Measurements from ENCODE around the gene ZNF44.

The ZNF44 gene

DNA sequence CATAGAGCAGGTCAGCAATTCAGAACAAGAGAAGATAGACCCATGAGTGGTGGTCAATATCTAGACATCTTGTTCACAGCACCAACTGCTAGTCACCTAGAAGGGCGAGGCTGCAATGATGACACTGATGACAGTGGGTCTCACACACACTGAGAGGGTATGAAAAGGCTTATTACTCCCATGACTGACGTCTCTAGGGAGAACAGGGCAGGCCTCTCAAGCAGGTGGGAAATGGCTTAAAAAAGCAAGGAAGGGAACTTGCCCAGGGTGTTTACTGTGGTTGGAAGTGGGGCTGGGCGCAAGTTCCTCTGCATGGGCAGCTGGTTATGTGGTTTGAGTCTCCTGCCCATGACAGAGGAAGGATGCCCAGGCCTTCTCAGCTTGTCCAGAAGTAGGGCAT, 33.8 kb downstream of the ZNF44 start:
- no peak for DNase-seq

DNA sequence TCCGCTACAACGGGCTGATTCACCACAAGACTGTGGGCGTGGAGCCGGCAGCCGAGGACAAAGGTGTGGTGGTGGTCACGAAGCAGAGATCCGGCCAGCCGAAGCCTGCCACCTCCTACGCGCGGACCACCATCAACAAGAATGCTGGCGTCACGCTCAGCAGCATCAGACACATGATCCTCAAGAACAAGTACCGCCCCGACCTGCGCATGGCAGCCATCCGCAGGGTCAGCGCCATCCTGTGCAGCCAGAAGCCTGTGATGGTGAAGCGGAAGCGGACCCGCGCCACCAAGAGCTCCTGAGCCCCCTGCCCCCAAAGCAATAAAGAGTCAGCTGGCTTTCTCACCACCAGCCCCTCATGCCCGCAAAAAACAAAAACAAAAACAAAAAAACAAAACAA, 34.4 kb downstream of the ZNF44 start:
- DNase-seq = no peak

DNA sequence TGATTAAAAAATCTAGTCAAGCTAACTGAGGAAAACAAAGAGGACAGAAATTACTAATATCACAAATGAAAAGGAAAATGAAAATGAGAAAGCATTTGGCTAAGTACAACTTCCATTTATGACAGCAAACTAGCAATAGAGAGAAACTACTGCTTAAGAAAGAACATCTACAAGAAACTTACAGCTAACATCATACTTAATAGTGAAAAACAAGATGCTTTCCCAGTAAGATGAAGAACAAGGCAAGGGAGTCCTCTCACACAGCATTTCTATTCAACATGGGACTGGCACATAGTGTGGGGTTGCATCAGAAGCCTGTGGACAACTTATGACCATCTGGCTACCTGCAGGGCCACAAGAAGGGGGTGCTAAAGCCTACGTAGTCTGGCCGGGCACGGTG, 39.3 kb downstream of the ZNF44 start:
- DNase-seq = no peak

DNA sequence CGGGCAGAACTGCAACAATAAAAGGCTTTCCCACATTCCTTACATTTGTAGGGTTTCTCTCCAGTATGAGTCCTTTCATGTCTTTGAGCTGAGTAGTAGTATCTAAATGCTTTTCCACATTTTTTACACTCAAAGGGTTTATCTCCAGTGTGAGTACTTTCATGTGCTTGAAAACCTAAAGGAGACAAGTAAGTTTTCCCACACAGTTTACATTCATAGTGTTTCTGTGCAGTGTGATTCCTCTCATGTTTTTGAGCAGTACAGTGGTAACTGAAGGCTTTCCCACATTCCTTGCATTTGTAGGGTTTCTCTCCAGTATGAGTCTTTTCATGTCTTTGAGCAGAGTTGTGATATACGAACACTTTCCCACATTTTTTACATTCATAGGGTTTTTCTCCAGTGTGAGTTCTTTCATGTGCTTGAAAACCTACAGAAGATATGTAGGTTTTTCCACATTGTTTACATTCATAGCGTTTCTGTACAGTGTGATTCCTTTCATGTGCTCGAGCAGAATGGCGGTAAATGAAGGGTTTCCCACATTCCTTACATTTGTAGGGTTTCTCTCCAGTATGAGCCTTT, 47.0 kb downstream of the ZNF44 start:
- no peak for DNase-seq

DNA sequence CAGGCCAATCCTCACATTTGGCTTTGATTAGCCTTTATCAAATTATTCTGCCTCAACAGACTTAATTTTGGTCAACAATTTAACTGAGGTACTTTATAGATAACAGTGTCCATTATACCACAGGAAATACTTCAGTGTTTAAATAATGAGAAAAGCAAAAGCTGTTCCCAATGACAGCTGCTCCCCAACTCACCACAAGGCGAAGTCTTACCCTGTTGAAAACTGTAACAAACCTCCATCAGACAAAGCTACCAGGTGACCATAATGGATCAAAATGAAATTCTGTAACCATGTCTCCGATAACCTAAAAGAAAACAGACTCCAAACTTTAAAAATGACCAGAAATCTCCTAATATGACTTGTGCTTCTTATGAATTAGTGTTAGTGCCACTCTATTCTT, 50.3 kb downstream of the ZNF44 start:
- no peak for DNase-seq

DNA sequence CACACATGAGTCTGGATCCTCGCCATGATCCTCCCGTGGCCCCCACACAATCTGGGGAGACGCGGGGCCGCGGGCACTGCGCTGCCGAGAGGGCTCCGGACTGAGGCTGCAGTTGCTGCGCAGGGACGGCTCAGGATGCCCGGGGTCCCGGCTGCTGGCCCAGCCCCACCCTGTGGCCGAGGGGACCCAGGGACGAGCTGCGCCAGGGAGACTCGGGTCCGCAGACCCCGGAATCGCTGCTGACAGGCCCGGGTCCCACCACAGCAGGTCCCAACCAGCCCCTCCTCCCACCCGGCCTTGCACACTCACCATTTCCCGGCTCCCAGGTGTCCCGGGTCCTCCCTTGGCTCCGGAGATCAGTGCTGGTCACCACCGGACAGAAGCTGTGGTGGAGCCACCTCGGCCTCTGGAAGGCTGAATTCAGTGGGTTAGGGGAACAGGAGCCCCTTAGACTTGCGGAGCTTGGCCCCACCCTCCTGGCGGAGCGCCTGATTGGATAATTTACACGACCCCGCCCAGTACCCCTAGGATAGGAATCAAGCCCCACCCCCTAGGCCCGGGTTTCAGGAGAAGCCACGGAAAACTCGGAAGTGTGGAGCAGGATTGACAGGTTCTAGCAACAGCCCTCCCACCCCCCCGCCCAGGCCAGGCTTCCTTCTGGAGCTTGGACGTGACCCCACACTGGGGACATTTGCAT, 57.4 kb downstream of the ZNF44 start:
- DNase-seq = no peak

DNA sequence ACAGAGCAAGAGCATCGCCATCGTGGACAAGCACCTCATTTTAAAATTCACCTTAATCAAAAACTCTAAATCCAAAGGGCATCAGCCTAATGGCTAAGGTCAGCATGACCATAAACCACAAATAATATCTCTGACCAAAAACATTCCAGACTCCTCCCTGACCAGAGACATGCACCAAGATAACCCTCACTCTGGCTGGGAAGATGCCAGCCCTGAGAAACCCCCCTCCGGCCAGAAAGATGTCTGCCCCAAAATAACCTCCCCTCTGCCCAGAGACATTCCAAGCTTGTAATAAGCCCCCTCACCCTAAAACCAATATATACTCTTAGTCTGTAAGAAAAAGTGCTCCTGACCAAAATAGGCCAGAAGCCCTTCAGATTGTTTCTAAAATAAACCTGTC, 61.7 kb downstream of the ZNF44 start:
- no peak for DNase-seq

DNA sequence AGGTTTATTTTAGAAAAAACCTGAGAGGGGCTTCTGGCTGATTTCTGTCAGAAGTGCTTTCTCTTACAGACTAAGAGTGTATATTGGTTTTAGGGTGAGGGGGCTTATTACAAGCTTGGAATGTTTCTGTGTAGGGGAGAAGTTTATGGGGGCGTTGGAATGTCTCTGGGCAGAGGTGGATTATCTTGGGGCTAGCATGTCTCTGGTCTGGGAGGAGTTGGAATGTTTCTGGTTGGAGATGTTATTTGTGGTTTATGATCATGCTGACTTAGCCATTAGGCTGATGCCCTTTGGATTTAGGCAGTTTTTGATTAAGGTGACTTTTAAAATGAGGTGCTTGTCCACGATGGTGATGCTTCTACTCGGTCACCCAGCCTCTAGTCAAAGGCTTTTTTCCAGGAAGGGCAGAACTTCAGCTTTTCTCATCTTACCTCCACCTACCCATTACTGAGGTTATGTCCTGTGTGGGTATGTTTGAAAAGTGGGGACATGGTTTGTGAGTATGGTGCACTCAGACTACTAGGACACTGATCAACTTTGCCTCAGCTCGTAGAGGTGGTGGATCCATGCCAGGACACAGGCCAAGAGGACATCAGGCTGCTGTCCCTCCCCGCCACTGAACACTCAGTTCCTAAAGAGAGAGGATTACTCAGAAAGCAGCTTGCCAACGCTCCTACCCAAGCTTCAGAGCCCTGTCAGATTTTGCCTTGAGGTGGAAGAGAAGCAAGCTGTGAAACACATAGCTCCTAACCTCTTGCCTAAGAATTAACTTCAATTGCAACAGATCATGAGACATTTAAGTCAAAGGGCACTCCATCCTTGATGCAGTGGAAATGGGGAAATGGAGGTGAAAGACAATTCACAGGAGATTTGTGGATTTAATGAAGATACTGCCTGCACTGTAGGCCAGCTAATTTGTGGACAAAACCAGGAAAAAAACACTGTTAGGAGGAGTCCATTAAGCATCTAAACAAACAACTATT, 63.6 kb downstream of the ZNF44 start:
- DNase-seq = no peak

DNA sequence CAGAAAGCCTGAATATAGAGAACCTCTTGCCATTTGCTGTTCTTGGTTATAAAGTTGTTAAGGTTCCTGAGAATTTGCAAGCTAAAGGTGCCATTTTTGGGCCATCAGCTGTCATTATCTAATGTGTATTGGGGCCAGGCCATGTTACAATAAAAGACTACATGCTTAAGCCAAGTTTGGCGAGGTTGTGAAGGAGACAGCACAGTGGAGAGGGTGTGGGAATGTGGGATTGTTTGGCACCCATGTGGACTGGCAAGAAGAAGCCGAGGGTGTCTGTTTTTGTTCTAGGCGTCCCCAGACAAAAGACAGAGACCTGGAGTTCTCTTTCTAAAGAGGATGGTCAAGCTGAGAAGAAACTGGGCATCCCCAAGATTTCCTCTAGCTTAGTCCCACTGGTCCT, 64.7 kb downstream of the ZNF44 start:
- DNase-seq = no peak

DNA sequence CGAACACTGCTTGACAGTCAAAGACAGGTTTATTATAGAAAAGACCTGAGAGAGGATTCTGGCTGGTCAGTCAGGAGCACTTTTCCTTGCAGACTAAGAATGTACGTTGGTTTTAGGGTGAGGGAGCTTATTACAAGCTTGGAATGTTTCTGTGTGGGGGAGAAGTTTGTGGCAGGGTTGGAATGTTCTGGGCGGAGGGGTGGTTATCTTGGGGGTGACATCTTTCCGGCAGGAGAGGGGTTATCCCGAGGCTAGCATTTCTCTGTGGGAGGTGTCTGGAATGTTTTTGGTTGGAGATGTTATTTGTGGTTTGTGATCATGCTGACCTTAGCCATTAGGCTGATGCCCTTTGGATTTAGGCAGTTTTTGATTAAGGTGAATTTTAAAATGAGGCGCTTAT, 70.0 kb downstream of the ZNF44 start:
- no peak for DNase-seq

DNA sequence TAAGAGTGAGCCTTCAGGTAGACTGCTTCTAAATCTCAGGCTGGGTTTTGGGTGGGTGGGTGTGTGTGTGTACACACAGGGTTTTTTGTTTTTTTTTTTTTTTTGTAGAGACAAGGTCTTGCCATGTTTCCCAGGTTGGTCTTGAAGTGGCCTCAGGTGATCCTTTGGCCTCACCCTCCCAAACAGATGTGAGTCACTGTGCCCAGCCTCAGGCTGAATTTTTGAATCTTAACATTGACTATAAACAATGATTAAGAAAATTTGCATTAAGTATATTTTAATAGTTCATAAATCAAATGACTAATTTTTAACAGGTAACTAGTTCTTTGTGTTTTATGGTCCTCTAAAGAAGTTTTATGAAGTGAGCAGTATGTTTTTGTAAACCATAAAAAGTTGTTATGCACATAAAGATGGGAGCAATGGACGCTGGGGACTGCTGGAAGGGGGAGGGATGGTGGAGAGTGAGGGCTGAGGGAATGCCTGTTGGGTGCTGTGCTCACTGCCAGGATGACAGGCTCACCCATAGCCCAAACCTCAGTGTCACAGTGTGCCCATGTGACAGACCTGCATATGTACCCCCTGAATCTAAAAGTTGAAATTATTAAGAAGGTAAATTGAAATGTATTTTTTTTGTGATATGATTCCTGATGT, 71.6 kb downstream of the ZNF44 start:
- no peak for DNase-seq

Data from activated T-cell treated with anti-CD3 and anti-CD28 coated beads, Interleukin-2, amount 50 U/mL, for 1 hour (primary cell).